GM11168 (cell line): ENCODE measurements around the gene PCSK5.

ENCODE experiments used
- in situ Hi-C: fragments of 300-500 bp; cut with MboI; formaldehyde crosslinking; loops from one replicate; pipeline ENCODE4 v1.12.0; 2022; ENCODE audit warnings: low sequenced_read_pairs; ENCODE audit not compliant: unreplicated experiment

PCSK5 gene

GRCh38 chr9:76218117-76218885 is 327.8 kb downstream of the PCSK5 start:
- in situ Hi-C loops, result no loop called here

- in situ Hi-C loops, result no loop called here
Observed at GRCh38 chr9:76218886-76219445, 328.5 kb downstream of the PCSK5 start.

GRCh38 chr9:76219560-76220151 is 329.2 kb downstream of the PCSK5 start:
- in situ Hi-C loops, result no loop called here

GRCh38 chr9:76221423-76221822 is 330.9 kb downstream of the PCSK5 start:
- in situ Hi-C loops, result no loop called here

GRCh38 chr9:76223749-76224340 is 333.4 kb downstream of the PCSK5 start:
- in situ Hi-C loops, result no loop called here

GRCh38 chr9:76227156-76227555 is 336.7 kb downstream of the PCSK5 start:
- in situ Hi-C loops, result no loop called here

GRCh38 chr9:76231001-76231400 is 340.5 kb downstream of the PCSK5 start:
- in situ Hi-C loops, result no loop called here

- in situ Hi-C loops, result no loop called here
Observed at GRCh38 chr9:76232861-76233489, 342.5 kb downstream of the PCSK5 start.

GRCh38 chr9:76240578-76240977 is 350.1 kb downstream of the PCSK5 start:
- in situ Hi-C loops, result no loop called here

GRCh38 chr9:76245518-76245917 is 355.0 kb downstream of the PCSK5 start:
- in situ Hi-C loops, result no loop called here

- in situ Hi-C loops, result no loop called here
Observed at GRCh38 chr9:76246680-76247079, 356.2 kb downstream of the PCSK5 start.

GRCh38 chr9:76247426-76247825 is 357.0 kb downstream of the PCSK5 start:
- in situ Hi-C loops, result no loop called here

GRCh38 chr9:76249309-76249708 is 358.8 kb downstream of the PCSK5 start:
- in situ Hi-C loops, result no loop called here

- in situ Hi-C loops, result no loop called here
Observed at GRCh38 chr9:76255781-76256455, 365.4 kb downstream of the PCSK5 start.

GRCh38 chr9:76257311-76257710 is 366.8 kb downstream of the PCSK5 start:
- in situ Hi-C loops, result no loop called here

GRCh38 chr9:76266649-76267283 is 376.3 kb downstream of the PCSK5 start:
- in situ Hi-C loops, result no loop called here

GRCh38 chr9:76267284-76267652 is 376.8 kb downstream of the PCSK5 start:
- in situ Hi-C loops, result no loop called here

- in situ Hi-C loops, result no loop called here
Observed at GRCh38 chr9:76269789-76270188, 379.3 kb downstream of the PCSK5 start.

GRCh38 chr9:76271755-76272154 is 381.3 kb downstream of the PCSK5 start:
- in situ Hi-C loops, result no loop called here

- in situ Hi-C loops, result no loop called here
Observed at GRCh38 chr9:76289042-76289441, 398.6 kb downstream of the PCSK5 start.
